Measurements from ENCODE around the gene SLC16A6.
"Not testable (repeated sequence)": the region's sequence is repeated elsewhere in the genome, so short reads cannot be mapped to it uniquely, and the experiment has no call there.

The SLC16A6 gene
- 13.0 to 15.2 (median 13.9) reads per million in 3 donors for total RNA-seq

- DNase-seq, result peak; percentile 69 to 77 (median 74)
- Histone ChIP-seq H3K9me3 (ENCODE audit: control insufficient read depth, low read length) (no peaks in the 10 kb centered on the region), H3K36me3 (ENCODE audit: control insufficient read depth, insufficient read depth, low read length) (no peaks in the 10 kb centered on the region), H3K27ac (ENCODE audit: insufficient read depth, low read length, poor library complexity, severe bottlenecking) (peak within 1 kb of the TSS; percentile 96), H3K4me1 (ENCODE audit: control insufficient read depth, insufficient read depth, low read length, poor library complexity, severe bottlenecking) (peaks cover 31% of the 10 kb centered on the region), H3K4me3 (ENCODE audit: insufficient read depth, low read depth, low read length, poor library complexity, severe bottlenecking) (peak within 1 kb of the TSS; percentile 80), H3K27me3 (replicated peaks; ENCODE audit: control insufficient read depth, insufficient read depth, low read length, poor library complexity, severe bottlenecking) (no peaks in the 10 kb centered on the region)
Measured at GRCh38 chr17:68290955-68291835, at the start of gene SLC16A6, which contains the start of gene ARSG. SLC16A6 (minus strand) TSS chr17:68291127; CDS start chr17:68278320, 12,807 bp downstream. ARSG (plus strand) TSS chr17:68291495; CDS start chr17:68307494, 15,999 bp downstream.

GRCh38 chr17:68334393-68334792, 43.5 kb upstream of the SLC16A6 start:
- H3K4me3 ChIP-seq (ENCODE audit: insufficient read depth, low read depth, low read length, poor library complexity, severe bottlenecking), result no peak overlapping the region
- H3K27ac ChIP-seq (ENCODE audit: insufficient read depth, low read length, poor library complexity, severe bottlenecking), result no peak overlapping the region
- H3K9me3 ChIP-seq (ENCODE audit: control insufficient read depth, low read length), result no peaks in the 10 kb centered on the region
- no peaks in the 10 kb centered on the region for H3K27me3 ChIP-seq (replicated peaks; ENCODE audit: control insufficient read depth, insufficient read depth, low read length, poor library complexity, severe bottlenecking)
- no peaks in the 10 kb centered on the region for H3K36me3 ChIP-seq (ENCODE audit: control insufficient read depth, insufficient read depth, low read length)
- no peak for DNase-seq
- H3K4me1 ChIP-seq (ENCODE audit: control insufficient read depth, insufficient read depth, low read length, poor library complexity, severe bottlenecking), result peaks cover 1% of the 10 kb centered on the region

- not testable (repeated sequence) for H3K27ac ChIP-seq (ENCODE audit: insufficient read depth, low read length, poor library complexity, severe bottlenecking); H3K27me3 ChIP-seq (replicated peaks; ENCODE audit: control insufficient read depth, insufficient read depth, low read length, poor library complexity, severe bottlenecking); H3K4me3 ChIP-seq (ENCODE audit: insufficient read depth, low read depth, low read length, poor library complexity, severe bottlenecking); DNase-seq; H3K4me1 ChIP-seq (ENCODE audit: control insufficient read depth, insufficient read depth, low read length, poor library complexity, severe bottlenecking); H3K36me3 ChIP-seq (ENCODE audit: control insufficient read depth, insufficient read depth, low read length); H3K9me3 ChIP-seq (ENCODE audit: control insufficient read depth, low read length)
Measured at GRCh38 chr17:68331932-68332331, 41.0 kb upstream of the SLC16A6 start.

GRCh38 chr17:68329331-68329730, 38.4 kb upstream of the SLC16A6 start:
- Histone ChIP-seq H3K36me3 (ENCODE audit: control insufficient read depth, insufficient read depth, low read length) (no peaks in the 10 kb centered on the region), H3K27me3 (replicated peaks; ENCODE audit: control insufficient read depth, insufficient read depth, low read length, poor library complexity, severe bottlenecking) (no peaks in the 10 kb centered on the region), H3K27ac (ENCODE audit: insufficient read depth, low read length, poor library complexity, severe bottlenecking) (no peak overlapping the region), H3K4me3 (ENCODE audit: insufficient read depth, low read depth, low read length, poor library complexity, severe bottlenecking) (no peak overlapping the region), H3K9me3 (ENCODE audit: control insufficient read depth, low read length) (no peaks in the 10 kb centered on the region), H3K4me1 (ENCODE audit: control insufficient read depth, insufficient read depth, low read length, poor library complexity, severe bottlenecking) (peaks cover 3% of the 10 kb centered on the region)
- DNase-seq, result no peak

- no peak for DNase-seq
- Histone ChIP-seq H3K27me3 (replicated peaks; ENCODE audit: control insufficient read depth, insufficient read depth, low read length, poor library complexity, severe bottlenecking) (no peaks in the 10 kb centered on the region), H3K4me1 (ENCODE audit: control insufficient read depth, insufficient read depth, low read length, poor library complexity, severe bottlenecking) (peaks cover 8% of the 10 kb centered on the region), H3K36me3 (ENCODE audit: control insufficient read depth, insufficient read depth, low read length) (no peaks in the 10 kb centered on the region), H3K4me3 (ENCODE audit: insufficient read depth, low read depth, low read length, poor library complexity, severe bottlenecking) (no peak overlapping the region), H3K27ac (ENCODE audit: insufficient read depth, low read length, poor library complexity, severe bottlenecking) (no peak overlapping the region), H3K9me3 (ENCODE audit: control insufficient read depth, low read length) (no peaks in the 10 kb centered on the region)
Measured at GRCh38 chr17:68328676-68329075, 37.7 kb upstream of the SLC16A6 start.

GRCh38 chr17:68327823-68328557, 37.1 kb upstream of the SLC16A6 start:
- Histone ChIP-seq H3K9me3 (ENCODE audit: control insufficient read depth, low read length) (no peaks in the 10 kb centered on the region), H3K36me3 (ENCODE audit: control insufficient read depth, insufficient read depth, low read length) (no peaks in the 10 kb centered on the region), H3K27ac (ENCODE audit: insufficient read depth, low read length, poor library complexity, severe bottlenecking) (no peak overlapping the region), H3K27me3 (replicated peaks; ENCODE audit: control insufficient read depth, insufficient read depth, low read length, poor library complexity, severe bottlenecking) (no peaks in the 10 kb centered on the region), H3K4me3 (ENCODE audit: insufficient read depth, low read depth, low read length, poor library complexity, severe bottlenecking) (no peak overlapping the region), H3K4me1 (ENCODE audit: control insufficient read depth, insufficient read depth, low read length, poor library complexity, severe bottlenecking) (peaks cover 8% of the 10 kb centered on the region)
- no peak for DNase-seq

- H3K27me3 ChIP-seq (replicated peaks; ENCODE audit: control insufficient read depth, insufficient read depth, low read length, poor library complexity, severe bottlenecking), result no peaks in the 10 kb centered on the region
- no peak overlapping the region for H3K27ac ChIP-seq (ENCODE audit: insufficient read depth, low read length, poor library complexity, severe bottlenecking)
- no peaks in the 10 kb centered on the region for H3K9me3 ChIP-seq (ENCODE audit: control insufficient read depth, low read length)
- H3K4me1 ChIP-seq (ENCODE audit: control insufficient read depth, insufficient read depth, low read length, poor library complexity, severe bottlenecking), result peaks cover 8% of the 10 kb centered on the region
- no peak overlapping the region for H3K4me3 ChIP-seq (ENCODE audit: insufficient read depth, low read depth, low read length, poor library complexity, severe bottlenecking)
- DNase-seq, result no peak
- no peaks in the 10 kb centered on the region for H3K36me3 ChIP-seq (ENCODE audit: control insufficient read depth, insufficient read depth, low read length)
Measured at GRCh38 chr17:68326681-68327080, 35.8 kb upstream of the SLC16A6 start.

GRCh38 chr17:68325961-68326360, 35.0 kb upstream of the SLC16A6 start:
- H3K4me3 ChIP-seq (ENCODE audit: insufficient read depth, low read depth, low read length, poor library complexity, severe bottlenecking), result no peak overlapping the region
- H3K9me3 ChIP-seq (ENCODE audit: control insufficient read depth, low read length), result no peaks in the 10 kb centered on the region
- no peak for DNase-seq
- H3K27me3 ChIP-seq (replicated peaks; ENCODE audit: control insufficient read depth, insufficient read depth, low read length, poor library complexity, severe bottlenecking), result no peaks in the 10 kb centered on the region
- peaks cover 8% of the 10 kb centered on the region for H3K4me1 ChIP-seq (ENCODE audit: control insufficient read depth, insufficient read depth, low read length, poor library complexity, severe bottlenecking)
- H3K27ac ChIP-seq (ENCODE audit: insufficient read depth, low read length, poor library complexity, severe bottlenecking), result no peak overlapping the region
- no peaks in the 10 kb centered on the region for H3K36me3 ChIP-seq (ENCODE audit: control insufficient read depth, insufficient read depth, low read length)

GRCh38 chr17:68324654-68325336, 33.9 kb upstream of the SLC16A6 start:
- DNase-seq, result no peak
- H3K36me3 ChIP-seq (ENCODE audit: control insufficient read depth, insufficient read depth, low read length), result no peaks in the 10 kb centered on the region
- no peak overlapping the region for H3K27ac ChIP-seq (ENCODE audit: insufficient read depth, low read length, poor library complexity, severe bottlenecking)
- no peaks in the 10 kb centered on the region for H3K27me3 ChIP-seq (replicated peaks; ENCODE audit: control insufficient read depth, insufficient read depth, low read length, poor library complexity, severe bottlenecking)
- no peaks in the 10 kb centered on the region for H3K9me3 ChIP-seq (ENCODE audit: control insufficient read depth, low read length)
- H3K4me3 ChIP-seq (ENCODE audit: insufficient read depth, low read depth, low read length, poor library complexity, severe bottlenecking), result no peak overlapping the region
- peaks cover 8% of the 10 kb centered on the region for H3K4me1 ChIP-seq (ENCODE audit: control insufficient read depth, insufficient read depth, low read length, poor library complexity, severe bottlenecking)

Data from effector memory CD4-positive, alpha-beta T cell (primary cell).